NCI-H524 treated with DMSO at 0.1 percent for 48 hours (cell line): ENCODE data around the gene KLHL18.
"Not testable (repeated sequence)": the region's sequence is repeated elsewhere in the genome, so short reads cannot be mapped to it uniquely, and the experiment has no call there.

Experiments used
- DNase-seq: peaks from one replicate; lab custom pipeline; 2025; lab: John Stamatoyannopoulos, UW

Gene KLHL18

DNA sequence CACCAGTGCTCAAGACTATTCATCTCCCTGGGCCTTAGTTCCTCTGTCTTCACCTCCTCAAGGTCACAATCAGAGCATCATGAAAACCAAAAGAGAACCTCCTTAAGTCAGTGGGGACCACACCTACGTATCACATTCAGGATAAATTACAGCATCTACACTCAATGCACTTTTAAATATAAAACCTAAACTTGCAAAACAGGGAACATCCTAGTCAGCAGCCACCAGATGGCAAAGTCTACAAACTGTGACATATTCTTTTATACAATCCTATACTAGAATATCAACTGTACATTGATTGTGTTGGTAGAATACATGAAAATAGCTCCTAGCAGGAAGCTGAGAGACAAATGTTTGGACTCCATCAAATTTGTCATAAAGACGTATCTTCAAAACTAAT lies 8.1 kb upstream of the KLHL18 start:
- no peak for DNase-seq

DNA sequence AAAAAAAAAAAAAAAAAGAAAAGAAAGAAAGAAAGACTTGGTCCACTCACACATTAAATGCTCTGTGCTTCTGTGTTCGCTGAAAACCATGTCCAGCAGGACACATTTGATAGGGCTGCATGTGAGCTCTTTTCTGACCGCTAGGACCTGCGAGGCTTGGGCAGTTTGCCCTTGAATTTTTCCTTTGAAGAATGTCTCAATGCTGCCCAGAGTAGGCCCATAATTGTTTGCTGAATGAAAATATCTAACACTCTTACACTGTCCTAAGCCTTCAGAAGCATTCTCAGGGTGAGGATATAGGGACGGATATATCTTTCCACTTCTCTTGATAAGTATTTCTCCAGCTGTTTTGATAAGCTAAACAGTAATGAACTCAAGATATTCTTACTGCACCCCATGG lies 6.2 kb upstream of the KLHL18 start:
- DNase-seq, result no peak

DNA sequence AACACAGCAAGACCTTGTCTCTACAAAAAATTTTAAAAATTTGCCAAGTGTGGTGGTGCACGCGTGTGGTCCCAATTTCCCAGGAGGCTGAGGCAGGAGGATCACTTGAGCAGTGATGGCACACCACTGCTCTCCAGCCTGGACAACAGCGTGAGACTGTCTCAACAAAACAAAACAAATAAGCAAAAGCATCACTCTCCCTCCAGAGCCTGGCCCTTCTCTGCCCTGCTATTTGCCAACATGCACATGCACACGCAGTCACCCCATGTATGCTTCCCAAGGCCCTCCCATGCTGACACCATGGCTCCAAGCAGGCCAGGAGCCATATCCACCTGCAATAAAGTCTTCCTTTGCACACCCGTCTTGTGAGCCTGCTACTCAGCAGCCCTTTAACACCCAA lies 2.2 kb upstream of the KLHL18 start:
- DNase-seq, result no peak

DNA sequence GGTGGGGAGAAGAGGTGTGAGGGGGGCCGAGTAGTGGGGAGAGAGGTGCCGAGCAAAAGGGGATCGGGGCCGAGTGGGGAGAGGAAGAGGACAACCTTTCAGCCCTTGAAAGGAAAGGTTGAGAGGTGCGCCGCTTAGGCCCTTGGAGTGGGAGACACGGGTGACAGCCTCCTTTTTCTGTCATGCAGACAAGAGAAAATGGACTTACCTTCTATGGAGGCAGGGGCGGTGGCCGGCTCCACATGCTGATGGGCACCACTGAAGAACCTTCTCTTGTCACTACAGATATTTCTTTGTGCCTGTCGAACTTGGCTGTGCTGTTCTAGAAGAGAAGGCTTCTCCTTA lies 421 bp downstream of the KLHL18 start:
- DNase-seq, result no peak

DNA sequence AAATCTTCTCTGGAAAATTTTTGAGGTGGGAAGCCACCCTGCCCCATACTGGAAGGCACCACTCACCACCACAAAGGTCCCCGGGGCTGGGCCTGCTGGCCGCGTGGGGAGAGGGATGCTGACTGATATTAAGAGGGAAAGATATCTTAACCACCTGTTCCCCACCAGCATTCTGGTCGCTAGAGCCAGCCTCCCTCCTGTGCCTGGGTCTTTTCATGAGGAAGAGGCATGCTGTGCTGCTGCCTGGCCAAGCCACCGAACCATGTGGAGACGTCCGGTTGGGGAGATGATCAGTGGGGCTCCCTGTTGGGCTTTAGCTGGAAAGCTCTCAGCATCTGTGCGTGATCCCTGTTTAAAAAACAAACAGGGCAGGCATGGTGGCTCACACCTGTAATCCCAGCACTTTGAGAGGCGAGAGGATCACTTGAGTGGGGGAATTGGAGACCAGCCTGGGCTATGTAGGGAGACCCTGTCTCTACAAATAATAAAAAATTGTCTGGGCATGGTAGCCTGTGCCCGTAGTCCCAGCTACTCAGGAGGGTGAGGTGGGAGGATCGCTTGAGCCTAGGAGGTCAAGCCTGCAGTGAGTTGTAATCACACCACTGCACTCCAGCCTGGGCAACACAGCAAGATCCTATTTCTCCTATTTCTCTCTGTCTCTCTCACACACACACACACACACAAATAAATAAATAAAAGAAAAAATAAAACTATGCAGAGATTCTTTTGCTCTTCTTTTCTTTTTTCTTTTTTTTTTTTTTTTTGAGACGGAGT lies 1.0 kb downstream of the KLHL18 start:
- DNase-seq, result no peak

DNA sequence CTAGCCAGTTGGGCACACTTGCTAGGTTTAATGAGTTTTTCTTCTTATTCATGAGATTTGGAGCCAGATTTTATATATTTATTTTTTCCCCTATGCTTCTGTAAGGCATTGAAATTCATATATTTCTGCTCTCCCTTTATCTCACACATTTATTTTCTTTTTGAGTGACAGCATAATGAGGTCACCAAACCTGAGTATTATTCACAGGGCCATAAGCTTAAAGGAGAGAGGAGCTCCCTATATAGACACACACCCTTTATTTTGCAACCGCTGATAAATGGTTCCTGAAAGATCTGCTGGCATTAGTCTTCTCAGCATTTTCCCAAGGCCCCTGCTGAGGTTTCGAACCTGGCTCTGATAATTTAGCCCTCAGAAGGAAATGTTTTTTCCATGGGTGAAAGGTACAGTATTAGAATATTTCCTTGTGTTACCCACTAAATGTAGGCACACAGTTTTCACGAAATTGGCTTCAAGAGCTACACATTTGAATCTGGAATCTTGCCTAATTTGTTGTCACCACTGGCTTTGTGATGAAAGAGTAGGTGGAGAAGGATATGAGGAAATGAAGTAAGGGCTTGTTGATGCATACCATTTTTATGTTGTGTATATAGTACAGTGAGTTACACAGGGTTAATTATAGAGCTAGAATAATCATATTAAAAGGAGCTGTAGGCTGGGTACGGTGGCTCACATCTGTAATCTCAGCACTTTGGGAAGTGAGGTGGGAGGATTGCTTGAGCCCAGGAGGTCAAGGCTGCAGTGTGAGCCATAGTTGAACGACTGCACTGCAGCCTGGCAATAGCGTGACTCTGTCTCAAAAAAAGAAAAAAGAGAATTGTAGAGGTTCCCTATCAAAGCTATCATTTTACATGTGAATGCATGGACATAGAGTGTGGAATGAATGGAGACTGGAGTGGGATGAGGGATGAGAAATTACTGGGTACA lies 6.5 kb downstream of the KLHL18 start:
- DNase-seq, result no peak

DNA sequence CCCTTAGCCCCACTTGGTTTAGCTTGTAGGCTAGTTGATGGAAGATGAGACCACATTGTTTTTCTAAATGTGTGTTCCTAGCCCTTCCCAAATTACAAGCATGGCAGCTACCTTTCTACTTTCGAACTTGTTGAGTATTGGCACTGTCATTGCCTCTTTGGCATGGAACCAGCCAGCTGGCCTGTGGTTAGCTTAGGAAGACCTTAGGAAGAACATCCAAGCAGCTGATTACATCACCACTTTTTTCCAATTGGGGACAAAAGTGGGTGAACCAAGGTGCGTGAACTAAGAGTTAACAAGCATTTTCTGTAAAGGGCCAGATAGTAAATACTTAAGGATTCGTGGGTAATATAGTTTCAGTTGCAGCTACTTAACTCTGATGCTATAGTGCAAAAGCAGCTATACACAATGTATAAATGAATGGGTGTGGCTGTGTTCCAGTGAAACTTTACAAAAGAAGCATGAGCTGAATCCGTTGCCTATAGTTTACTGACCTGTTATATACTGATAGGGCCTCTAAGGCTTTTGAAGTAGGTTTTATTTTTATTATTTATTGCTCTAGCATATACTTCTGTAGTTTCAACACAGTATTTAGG lies 8.5 kb downstream of the KLHL18 start:
- DNase-seq, result no peak

DNA sequence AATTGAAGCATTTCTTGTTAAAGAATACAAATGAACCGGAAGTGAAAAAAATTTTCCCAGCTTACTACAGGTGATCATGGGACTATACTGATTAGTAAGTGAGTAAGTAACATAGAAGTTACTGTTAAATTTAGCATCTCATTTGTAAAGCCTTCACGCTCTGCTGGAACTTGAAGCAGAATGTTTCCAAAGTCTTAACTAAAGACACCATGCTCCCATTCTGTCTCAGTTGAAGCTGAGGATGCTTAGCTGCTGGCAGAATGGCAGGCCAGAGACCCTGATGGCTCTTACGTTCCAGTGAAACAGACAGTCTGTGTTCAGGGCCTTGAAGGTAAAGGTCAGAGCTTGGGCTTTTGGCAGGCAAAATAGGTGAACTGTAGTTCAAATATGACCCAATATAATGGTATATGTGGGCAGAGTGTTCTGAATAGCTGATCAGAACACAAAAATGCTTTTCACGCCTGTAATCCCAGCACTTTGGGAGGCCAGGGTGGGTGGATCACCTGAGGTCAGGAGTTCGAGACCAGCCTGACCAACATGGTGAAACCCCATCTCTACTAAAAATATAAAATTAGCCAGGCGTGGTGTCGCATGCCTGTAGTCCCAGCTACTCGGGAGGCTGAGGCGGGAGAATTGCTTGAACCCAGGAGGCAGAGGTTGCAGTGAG lies 9.1 kb downstream of the KLHL18 start:
- DNase-seq, result not testable (repeated sequence)

DNA sequence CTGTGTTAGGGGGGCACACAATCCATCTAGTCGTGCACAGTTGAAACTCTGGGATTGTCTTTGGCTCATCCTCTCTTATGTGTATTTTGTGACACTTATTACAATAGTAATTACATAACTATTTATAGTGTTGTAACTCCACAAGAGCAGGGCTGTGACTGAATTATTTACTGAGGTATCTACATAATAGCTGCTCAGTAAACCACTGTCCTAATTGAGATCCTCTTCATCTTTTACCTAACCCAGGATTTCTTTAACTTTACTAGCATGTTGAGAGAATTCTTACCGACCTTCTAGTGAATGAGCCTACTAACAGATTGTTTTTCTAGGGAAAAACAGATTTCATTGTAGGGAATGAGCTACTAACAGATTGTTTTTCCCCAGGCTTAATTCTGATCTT lies 11.1 kb downstream of the KLHL18 start:
- no peak for DNase-seq

DNA sequence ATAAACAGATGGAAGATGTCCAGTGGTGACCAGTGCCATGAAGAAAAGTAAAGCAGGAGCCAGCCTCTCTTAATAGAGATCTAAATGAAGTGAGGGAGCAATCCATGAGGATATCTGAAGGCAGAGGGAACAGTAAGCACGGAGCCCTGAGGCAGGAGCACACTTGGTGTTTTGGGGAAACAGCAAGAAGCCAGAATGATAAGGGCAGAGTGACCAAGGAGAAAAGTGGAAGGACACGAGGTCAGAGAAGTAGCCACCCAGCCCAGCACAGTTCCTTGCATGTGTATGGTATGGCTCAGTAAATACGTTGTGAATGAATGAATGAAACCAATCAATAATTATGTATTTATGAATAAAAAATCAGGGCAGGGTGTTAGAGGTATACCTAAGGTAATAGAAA lies 11.6 kb downstream of the KLHL18 start:
- no peak for DNase-seq

DNA sequence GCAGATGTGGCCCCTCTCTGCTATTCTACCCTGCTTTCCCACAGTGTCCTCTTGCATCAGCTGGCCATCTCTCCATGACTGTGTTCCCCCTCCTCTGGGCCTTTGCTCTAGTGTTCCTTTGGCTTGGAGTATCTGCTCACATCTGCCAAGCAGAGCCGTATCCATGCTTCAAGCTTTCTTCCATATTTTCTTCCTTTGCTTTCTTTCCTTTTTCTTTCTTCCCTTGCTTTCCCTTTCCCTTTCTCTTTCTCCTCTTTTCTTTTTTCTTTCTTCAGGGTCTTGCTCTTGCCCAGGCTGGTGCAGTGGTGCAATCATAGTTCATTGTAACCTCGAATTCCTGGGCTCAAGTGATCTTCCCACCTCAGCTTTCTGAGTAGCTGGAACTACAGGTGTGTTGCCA lies 12.6 kb downstream of the KLHL18 start:
- DNase-seq, result no peak

DNA sequence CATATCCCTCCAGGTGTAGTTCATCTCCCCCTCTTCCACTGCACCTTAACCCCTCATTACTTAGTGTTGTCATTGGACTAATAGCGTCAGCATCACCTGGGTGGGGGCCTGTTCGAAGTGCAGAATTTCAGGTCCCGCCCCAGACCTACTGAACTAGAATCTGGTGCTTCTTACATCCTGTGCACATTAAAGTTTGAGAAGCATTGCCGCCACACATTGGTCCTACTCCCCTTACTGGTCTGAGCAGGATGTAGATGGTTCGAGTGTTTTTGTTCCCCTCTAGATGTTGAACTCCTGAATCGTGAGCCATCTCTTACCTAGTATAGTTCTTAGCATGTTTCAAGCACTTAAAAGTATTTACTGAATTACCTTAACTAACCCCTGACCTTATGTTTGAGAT lies 13.2 kb downstream of the KLHL18 start:
- DNase-seq, result no peak

DNA sequence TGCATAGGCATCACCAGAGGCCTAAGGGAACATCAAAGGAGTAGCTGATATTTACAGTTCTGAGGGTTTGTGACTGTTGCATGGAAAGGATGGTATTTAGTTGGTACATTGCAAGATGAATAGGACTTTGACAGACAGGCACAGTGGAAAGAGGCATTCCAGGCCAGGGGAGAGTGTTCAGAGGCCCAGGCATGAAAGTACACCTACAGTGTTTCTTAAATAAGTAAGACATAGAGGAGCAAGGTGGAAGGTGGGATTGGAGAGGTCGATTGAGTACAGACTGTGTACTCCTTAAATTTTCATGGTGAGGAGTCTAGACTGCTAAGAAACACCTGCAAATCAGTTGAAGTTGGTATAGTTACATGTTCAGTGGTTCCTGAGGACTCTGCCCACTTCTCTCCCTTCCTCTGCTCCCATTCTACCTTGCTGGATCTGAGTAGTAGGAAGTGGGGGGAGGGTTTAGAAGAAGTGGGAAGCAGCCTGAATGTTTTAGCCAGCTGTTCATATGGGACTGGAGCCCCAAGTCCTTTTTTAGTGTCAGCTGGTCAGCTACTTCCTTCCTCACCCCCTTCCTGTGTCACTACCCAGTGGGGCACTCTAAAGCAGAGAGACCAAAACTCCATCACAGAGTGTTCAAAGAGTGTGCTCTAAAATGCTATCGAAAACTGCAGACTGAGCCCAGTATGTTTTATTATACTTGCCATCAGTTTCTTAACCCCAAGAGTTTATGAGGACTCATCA lies 14.0 kb downstream of the KLHL18 start:
- DNase-seq, result no peak

DNA sequence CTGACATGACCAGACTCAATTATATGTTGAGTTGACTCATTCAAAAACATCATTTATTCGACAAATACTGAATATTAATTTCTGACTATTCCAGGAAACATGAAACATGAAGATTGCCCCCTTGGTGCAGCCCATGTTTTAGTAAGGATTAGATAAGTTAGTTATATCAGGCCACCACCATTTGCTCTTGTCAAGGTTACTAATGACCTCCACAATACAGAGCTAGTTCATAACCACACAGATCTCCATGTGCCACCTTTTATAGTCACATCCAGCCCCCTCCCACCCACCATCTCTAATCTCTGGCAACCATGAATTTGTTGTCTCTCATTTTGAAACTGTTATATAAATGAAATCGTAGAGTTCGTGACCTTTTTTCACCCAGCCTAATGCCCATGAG lies 15.7 kb downstream of the KLHL18 start:
- no peak for DNase-seq

DNA sequence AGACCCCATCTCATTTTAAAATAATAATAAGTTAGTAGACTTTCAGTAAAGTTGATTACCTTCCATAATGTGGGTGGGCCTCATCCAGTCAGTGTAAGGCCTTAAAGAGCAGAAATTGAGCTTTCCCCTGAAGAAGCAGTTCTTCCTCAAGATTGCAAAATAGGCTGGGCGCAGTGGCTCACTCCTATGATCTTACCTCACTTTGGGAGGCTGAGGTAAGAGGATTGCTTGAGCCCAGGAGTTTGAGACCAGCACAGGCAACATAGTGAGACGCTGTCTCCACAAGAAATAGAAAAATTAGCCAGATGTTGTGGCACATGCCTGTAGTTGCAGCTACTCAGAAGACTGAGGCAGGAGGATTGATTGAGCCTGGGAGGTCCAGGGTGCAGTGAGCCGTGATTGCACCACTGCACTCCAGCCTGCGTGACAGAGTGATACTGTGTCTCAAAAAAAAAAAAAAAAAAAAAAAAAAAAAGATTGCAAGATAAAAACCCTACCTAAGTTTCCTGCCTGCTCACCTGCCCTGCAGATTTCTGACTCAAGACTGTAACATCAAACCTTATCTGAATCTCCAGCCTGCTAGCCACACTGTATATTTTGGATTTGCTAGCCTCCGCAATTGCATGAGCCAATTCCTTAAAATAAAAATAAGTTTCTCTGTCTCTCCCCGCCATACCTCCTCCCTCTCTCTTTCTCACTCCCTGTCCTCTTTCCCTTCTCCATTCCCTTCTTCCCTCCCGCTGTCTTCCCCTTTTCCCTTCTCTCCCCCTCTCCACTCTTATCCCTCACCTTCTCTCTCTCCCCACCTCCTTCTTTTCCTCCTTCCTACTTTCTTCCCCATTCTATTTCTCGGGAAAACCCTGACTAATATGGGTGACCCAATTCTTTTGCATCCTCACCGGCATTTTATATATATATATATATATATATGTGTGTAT lies 16.9 kb downstream of the KLHL18 start:
- no peak for DNase-seq

DNA sequence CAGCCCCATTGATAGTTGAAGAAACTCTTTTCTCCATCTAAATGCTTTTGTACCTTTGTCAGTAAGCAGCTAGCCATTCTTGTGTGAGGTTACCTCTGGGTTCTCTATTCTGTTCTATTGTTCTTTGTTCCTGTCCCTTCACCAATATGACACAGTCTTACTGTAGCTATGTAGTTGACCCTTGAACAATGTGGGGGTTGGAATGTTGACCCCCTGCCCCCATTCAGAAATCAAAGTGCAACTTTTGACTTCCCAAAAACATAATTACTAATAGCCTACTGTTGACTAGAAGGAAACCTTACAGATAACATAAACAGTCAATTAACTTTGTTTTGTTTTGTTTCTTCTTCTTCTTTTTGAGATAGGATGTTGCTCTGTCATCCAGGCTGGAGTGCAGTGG lies 18.7 kb downstream of the KLHL18 start:
- no peak for DNase-seq

DNA sequence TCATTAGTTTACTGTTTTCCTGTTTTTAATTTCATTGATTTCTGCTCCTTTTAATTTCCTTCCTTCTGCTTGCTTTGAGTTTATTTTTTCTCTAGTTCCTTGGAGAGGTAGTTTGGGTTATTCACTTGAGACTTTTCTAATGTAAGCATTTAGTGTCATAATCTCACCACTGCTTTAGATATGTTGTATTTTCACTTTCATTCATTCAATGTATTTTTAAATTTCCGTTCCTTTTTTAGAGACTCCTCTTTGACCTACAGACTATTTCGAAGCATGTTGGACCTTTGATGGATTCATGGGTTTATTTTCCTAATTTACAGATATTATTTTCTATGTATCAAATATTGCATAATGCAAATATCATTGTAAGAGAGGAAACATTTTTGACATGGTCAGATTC lies 23.3 kb downstream of the KLHL18 start:
- no peak for DNase-seq

DNA sequence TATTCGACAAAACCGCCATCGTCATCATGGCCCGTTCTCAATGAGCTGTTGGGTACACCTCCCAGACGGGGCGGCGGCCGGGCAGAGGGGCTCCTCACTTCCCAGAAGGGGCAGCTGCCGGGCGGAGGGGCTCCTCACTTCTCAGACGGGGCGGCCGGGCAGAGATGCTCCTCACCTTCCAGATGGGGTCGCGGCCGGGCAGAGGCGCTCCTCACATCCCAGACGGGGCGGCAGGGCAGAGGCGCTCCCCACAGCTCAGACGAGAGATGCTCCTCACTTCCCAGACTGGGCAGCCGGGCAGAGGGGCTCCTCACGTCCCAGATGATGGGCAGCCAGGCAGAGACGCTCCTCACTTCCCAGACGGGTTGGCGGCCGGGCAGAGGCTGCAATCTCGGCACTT lies 26.5 kb downstream of the KLHL18 start:
- DNase-seq, result not testable (repeated sequence)

DNA sequence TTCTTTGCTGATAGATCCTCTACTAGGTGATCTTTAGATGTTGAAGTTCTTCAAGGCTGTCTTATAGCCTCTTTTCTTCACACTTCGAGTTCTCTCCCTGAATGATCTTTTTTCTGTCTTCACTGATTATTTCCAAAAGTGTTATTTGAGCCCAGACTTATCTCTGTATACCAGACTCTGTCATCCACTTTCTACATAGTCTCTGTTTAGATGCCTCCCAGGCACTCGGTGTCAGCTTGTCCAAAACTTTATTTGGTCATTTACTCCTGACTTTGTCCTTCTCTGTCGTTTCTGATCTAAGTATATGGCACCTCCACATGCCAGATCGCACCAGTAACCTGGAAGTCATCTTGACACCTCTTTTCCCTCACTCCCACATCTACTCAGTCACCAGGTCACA lies 27.6 kb downstream of the KLHL18 start:
- no peak for DNase-seq

DNA sequence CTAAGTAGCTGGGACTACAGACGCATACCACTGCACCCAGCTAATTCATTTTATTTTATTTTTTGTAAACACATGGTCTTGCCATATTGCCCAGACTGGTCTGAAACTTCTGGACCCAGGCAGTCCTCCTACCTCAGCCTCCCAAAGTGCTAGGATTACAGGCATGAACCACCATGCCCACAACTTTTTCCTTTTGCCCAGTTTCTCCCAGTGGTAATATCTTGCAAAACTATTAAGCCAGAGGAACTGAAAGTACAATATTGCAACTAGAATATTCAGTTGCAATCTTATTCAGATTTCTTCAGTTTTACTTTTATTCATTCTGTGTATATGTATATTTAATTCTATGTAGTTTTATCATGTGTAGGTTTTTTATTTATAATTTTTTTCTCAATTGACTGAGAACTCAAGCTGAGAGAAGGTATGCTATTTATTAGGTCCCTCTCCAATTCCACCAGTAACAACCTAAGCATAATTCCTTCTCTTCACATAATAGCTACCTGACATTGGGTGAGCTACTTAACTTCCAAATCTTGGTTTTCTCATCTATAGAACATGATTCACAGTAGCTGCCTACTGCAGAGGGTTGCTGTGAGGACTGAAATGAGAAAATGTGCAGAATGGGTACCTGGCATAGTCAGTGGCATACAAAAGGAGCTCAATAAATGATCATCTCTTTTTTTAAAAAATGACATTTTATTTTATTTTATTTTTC lies 30.8 kb downstream of the KLHL18 start:
- DNase-seq, result no peak
